HFFc6 (cell line): ENCODE data around the gene YBX3. TPM values are rescaled to one million over a fixed set of nuclear protein-coding genes. Genes with fewer than 3 reads are reported as not detected.
A peak's percentile ranks its signal among the peaks of the same experiment; 100 is the strongest.
"Not testable (repeated sequence)": the region's sequence is repeated elsewhere in the genome, so short reads cannot be mapped to it uniquely, and the experiment has no call there.

Experiments used
- DNase-seq: peaks from one replicate; pipeline ENCODE4 v3.0.0-alpha.2; 2018
- H3K27ac Mint-ChIP-seq: 2 replicates; pipeline ENCODE4 v1.8.0; 2020; ENCODE audit warnings: mild to moderate bottlenecking, mixed read lengths
- H3K27me3 Mint-ChIP-seq: 2 replicates; pipeline ENCODE4 v1.8.0; 2021; ENCODE audit warnings: mild to moderate bottlenecking, moderate library complexity, mixed read lengths; ENCODE audit not compliant: insufficient read depth
- H3K36me3 Mint-ChIP-seq: 2 replicates; pipeline ENCODE4 v1.8.0; 2021; ENCODE audit warnings: low read depth, mixed read lengths
- H3K4me1 Mint-ChIP-seq: 2 replicates; pipeline ENCODE4 v1.8.0; 2020; ENCODE audit warnings: low read depth, mixed read lengths
- H3K4me3 Mint-ChIP-seq: 2 replicates; pipeline ENCODE4 v1.8.0; 2020; ENCODE audit warnings: mild to moderate bottlenecking, moderate library complexity, mixed read lengths
- H3K9me3 Mint-ChIP-seq: 2 replicates; pipeline ENCODE4 v1.8.0; 2020; ENCODE audit warnings: mild to moderate bottlenecking, mixed read lengths
- CTCF ChIP-seq: fragments of 200-600 bp; sonication (generic); IDR thresholded peaks from 2 replicates; pipeline ENCODE4 v1.5.0; 2021; ENCODE audit warnings: antibody characterized with exemption, mild to moderate bottlenecking
- total RNA-seq, 6 experiments: library from RNA; stranded (reverse); fragmentation: NEBNext Ultra II Directional; extraction: Animal tissue kit (Norgen Biotek cat#: 25700); gene quantifications; 2 replicates in 1 of 6; 3 replicates in 5 of 6; pipeline ENCODE4 v1.2.3, GENCODE V29; 2021

The YBX3 gene
- total RNA-seq, 6 experiments from 2014 or later: 202 to 251 (median 218) TPM

DNA sequence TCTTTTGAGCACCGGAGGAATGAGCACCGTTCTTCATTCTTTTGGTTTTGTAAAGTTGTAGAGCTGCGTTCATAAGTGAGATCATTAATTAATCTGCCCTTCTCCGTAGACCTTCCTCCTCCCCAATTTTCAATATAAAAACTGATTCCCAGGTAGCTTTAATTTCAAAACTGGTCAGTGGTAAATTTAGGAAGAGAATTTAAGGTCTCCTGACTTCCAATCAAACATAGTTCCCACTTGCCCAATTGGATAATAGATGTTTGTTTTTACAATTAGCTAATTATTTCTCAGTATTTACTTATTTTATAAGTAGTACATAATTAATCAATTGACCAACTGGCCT lies 27.2 kb upstream of the YBX3 start:
- H3K4me3 Mint-ChIP-seq: peak overlapping the region; percentile 87
- peaks cover 18% of the 10 kb centered on the region for H3K27me3 Mint-ChIP-seq
- H3K9me3 Mint-ChIP-seq: no peaks in the 10 kb centered on the region
- no peak for DNase-seq
- peak; percentile 70 for TF ChIP-seq CTCF
- H3K36me3 Mint-ChIP-seq: no peaks in the 10 kb centered on the region
- no peak overlapping the region for H3K27ac Mint-ChIP-seq
- peaks cover 29% of the 10 kb centered on the region for H3K4me1 Mint-ChIP-seq

DNA sequence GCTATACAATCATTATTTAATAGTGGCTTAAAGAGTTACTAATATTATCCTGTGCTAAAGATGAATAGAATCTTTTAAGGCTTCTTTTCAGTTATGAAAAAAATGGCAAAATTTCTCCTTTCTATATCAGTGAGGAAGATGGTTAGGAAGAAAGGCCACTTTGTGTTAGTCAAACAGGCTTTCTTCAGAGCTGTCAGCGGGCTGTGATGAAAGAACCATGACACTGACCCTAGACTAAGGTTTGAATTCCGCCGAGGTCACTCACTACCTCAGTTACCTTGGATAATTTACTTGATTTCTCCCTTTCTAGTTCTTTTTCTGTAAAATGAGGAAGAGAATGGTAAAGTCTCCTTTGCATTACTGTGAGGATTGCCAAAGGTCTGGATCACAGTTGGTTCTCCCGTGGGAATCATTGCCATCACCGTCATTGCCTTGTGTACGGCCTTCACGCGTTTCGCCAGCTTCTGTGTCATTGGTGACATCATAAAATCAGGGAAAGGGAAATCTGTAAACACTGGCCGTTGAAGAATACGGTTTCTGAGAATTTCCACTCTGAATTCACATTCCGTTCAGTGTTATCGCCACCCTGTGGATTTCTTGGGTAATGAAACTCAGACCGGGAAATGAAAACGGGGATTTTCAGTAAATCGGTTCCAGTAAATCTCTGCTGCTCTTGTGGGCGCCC lies 26.7 kb upstream of the YBX3 start:
- DNase-seq: peak; percentile 94
- Mint-ChIP-seq H3K27ac (peak overlapping the region; percentile 80), H3K9me3 (no peaks in the 10 kb centered on the region), H3K4me1 (peaks cover 29% of the 10 kb centered on the region), H3K4me3 (peak overlapping the region; percentile 87), H3K36me3 (no peaks in the 10 kb centered on the region), H3K27me3 (peaks cover 19% of the 10 kb centered on the region)
- TF ChIP-seq CTCF: peak; percentile 96

- Mint-ChIP-seq H3K9me3 (no peaks in the 10 kb centered on the region), H3K4me1 (peaks cover 19% of the 10 kb centered on the region), H3K36me3 (no peaks in the 10 kb centered on the region), H3K27me3 (peaks cover 20% of the 10 kb centered on the region), H3K4me3 (no peak overlapping the region), H3K27ac (no peak overlapping the region)
- no peak for DNase-seq
- peak; percentile 7; the same call in 1 of the 2 replicates for TF ChIP-seq CTCF
Observed at GRCh38 chr12:10747730-10748129, 24.6 kb upstream of the YBX3 start.

DNA sequence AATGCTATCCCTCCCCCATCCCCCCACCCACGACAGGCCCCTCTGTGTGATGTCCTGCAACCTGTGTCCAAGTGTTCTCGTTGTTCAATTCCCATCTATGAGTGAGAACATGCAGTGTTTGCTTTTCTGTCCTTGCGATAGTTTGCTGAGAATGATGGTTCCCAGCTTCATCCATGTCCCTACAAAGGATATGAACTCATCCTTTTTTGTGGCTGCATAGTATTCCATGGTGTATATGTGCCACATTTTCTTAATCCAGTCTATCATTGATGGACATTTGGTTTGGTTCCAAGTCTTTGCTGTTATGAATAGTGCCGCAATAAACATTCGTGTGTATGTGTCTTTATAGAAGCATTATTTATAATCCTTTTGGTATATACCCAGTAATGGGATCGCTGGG lies 20.3 kb upstream of the YBX3 start:
- not testable (repeated sequence) for H3K4me3 Mint-ChIP-seq, H3K36me3 Mint-ChIP-seq, H3K9me3 Mint-ChIP-seq, H3K27ac Mint-ChIP-seq, DNase-seq
- Mint-ChIP-seq H3K4me1 (peaks cover 17% of the 10 kb centered on the region), H3K27me3 (peaks cover 31% of the 10 kb centered on the region)

DNA sequence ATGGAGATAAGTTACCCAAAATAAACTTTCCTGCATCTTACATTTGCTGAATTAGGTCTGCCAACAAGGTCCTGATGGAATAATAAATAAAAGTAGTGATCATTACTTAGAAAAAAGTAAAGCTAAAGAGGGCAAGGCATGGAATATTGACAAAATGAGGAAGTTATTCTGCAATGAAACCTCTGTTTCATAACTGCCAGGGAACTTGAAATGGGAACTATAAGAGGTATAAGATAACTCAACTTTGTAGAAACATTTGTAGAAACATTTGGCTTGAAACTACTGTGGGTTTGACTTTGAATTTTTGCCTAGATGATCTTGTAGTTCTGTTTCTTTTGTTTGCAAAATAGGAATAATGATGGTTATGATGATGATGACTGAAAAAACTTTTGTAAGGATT lies 18.7 kb upstream of the YBX3 start:
- TF ChIP-seq CTCF: no peak
- no peak for DNase-seq
- no peaks in the 10 kb centered on the region for H3K36me3 Mint-ChIP-seq
- no peaks in the 10 kb centered on the region for H3K9me3 Mint-ChIP-seq
- no peak overlapping the region for H3K4me3 Mint-ChIP-seq
- H3K27ac Mint-ChIP-seq: no peak overlapping the region
- peaks cover 21% of the 10 kb centered on the region for H3K27me3 Mint-ChIP-seq
- H3K4me1 Mint-ChIP-seq: peaks cover 17% of the 10 kb centered on the region

DNA sequence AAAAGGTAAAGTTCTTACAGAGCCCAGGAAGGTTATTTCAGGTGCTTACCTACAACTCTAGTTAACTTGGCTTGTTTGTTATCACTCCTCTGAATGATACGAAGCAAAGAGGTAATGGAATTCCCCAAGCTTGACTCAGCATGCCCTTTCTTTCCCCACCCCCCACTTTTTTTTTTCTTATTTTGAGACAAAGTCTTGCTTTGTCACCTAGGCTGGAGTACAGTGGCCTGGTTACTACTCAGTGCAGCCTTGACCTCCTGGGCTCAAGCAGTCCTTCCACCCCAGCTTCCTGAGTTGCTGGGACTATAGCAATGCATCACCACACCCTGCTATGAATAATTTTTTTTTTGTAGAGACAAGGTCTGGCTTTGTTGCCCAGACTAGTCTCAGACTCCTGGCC lies 17.1 kb upstream of the YBX3 start:
- DNase-seq: no peak
- Mint-ChIP-seq H3K4me3 (no peak overlapping the region), H3K27me3 (peaks cover 14% of the 10 kb centered on the region), H3K36me3 (no peaks in the 10 kb centered on the region), H3K27ac (no peak overlapping the region), H3K9me3 (no peaks in the 10 kb centered on the region), H3K4me1 (peaks cover 17% of the 10 kb centered on the region)
- TF ChIP-seq CTCF: no peak
